BLaER1 (cell line): Measurements from ENCODE around the gene KRT35.

Experiments
- H3K27ac ChIP-seq: shearing (Covaris generic); formaldehyde crosslinking; 2 replicates; pipeline ENCODE4 v1.8.1; 2022
- H3K27me3 ChIP-seq: shearing (Covaris generic); formaldehyde crosslinking; 2 replicates; pipeline ENCODE4 v1.8.1; 2022
- H3K36me3 ChIP-seq: shearing (Covaris generic); formaldehyde crosslinking; 2 replicates; pipeline ENCODE4 v1.8.1; 2022
- H3K4me1 ChIP-seq: shearing (Covaris generic); formaldehyde crosslinking; 2 replicates; pipeline ENCODE4 v1.8.1; 2022
- H3K4me2 ChIP-seq: shearing (Covaris generic); formaldehyde crosslinking; 2 replicates; pipeline ENCODE4 v1.8.1; 2022
- H3K4me3 ChIP-seq: shearing (Covaris generic); formaldehyde crosslinking; 2 replicates; pipeline ENCODE4 v1.8.1; 2022
- H3K9ac ChIP-seq: shearing (Covaris generic); formaldehyde crosslinking; 2 replicates; pipeline ENCODE4 v1.8.1; 2022
- H3K9me3 ChIP-seq: shearing (Covaris generic); formaldehyde crosslinking; 2 replicates; pipeline ENCODE4 v1.8.1; 2022
- H4K20me1 ChIP-seq: shearing (Covaris generic); formaldehyde crosslinking; 2 replicates; pipeline ENCODE4 v1.8.1; 2022
- Cebpa-rat ChIP-seq: shearing (Covaris generic); IDR thresholded peaks from 2 replicates; pipeline ENCODE4 v1.8.1; 2022

The KRT35 gene

GRCh38 chr17:41511716-41512115, 30.8 kb upstream of the KRT35 start:
- no peaks in the 10 kb centered on the region for H3K27me3 ChIP-seq
- no peak overlapping the region for H3K9ac ChIP-seq
- H3K36me3 ChIP-seq: no peaks in the 10 kb centered on the region
- H3K4me1 ChIP-seq: no peaks in the 10 kb centered on the region
- no peak for TF ChIP-seq Cebpa-rat
- H3K4me2 ChIP-seq: no peak overlapping the region
- H3K27ac ChIP-seq: no peak overlapping the region
- no peaks in the 10 kb centered on the region for H4K20me1 ChIP-seq
- no peaks in the 10 kb centered on the region for H3K9me3 ChIP-seq
- no peak overlapping the region for H3K4me3 ChIP-seq

- no peaks in the 10 kb centered on the region for H4K20me1 ChIP-seq
- TF ChIP-seq Cebpa-rat: no peak
- H3K36me3 ChIP-seq: no peaks in the 10 kb centered on the region
- H3K4me3 ChIP-seq: no peak overlapping the region
- H3K4me1 ChIP-seq: no peaks in the 10 kb centered on the region
- no peak overlapping the region for H3K4me2 ChIP-seq
- H3K27ac ChIP-seq: no peak overlapping the region
- H3K27me3 ChIP-seq: no peaks in the 10 kb centered on the region
- H3K9me3 ChIP-seq: no peaks in the 10 kb centered on the region
- no peak overlapping the region for H3K9ac ChIP-seq
Measured at GRCh38 chr17:41511116-41511515, 30.2 kb upstream of the KRT35 start.

- Histone ChIP-seq H3K27me3 (no peaks in the 10 kb centered on the region), H4K20me1 (no peaks in the 10 kb centered on the region), H3K4me2 (no peak overlapping the region), H3K27ac (no peak overlapping the region), H3K4me1 (no peaks in the 10 kb centered on the region), H3K4me3 (no peak overlapping the region), H3K9ac (no peak overlapping the region), H3K36me3 (no peaks in the 10 kb centered on the region), H3K9me3 (no peaks in the 10 kb centered on the region)
- TF ChIP-seq Cebpa-rat: no peak
Measured at GRCh38 chr17:41510251-41511065, 29.5 kb upstream of the KRT35 start.

GRCh38 chr17:41507315-41507880, 26.4 kb upstream of the KRT35 start:
- H3K4me1 ChIP-seq: no peaks in the 10 kb centered on the region
- H4K20me1 ChIP-seq: no peaks in the 10 kb centered on the region
- no peaks in the 10 kb centered on the region for H3K36me3 ChIP-seq
- H3K27ac ChIP-seq: no peak overlapping the region
- H3K4me3 ChIP-seq: no peak overlapping the region
- no peaks in the 10 kb centered on the region for H3K27me3 ChIP-seq
- no peak for TF ChIP-seq Cebpa-rat
- no peaks in the 10 kb centered on the region for H3K9me3 ChIP-seq
- no peak overlapping the region for H3K4me2 ChIP-seq
- no peak overlapping the region for H3K9ac ChIP-seq

GRCh38 chr17:41505809-41506767, 25.1 kb upstream of the KRT35 start:
- Histone ChIP-seq H3K9ac (no peak overlapping the region), H3K27ac (no peak overlapping the region), H3K27me3 (no peaks in the 10 kb centered on the region), H3K4me3 (no peak overlapping the region), H3K4me1 (peaks cover 7% of the 10 kb centered on the region), H3K9me3 (no peaks in the 10 kb centered on the region), H3K36me3 (no peaks in the 10 kb centered on the region), H3K4me2 (no peak overlapping the region), H4K20me1 (no peaks in the 10 kb centered on the region)
- no peak for TF ChIP-seq Cebpa-rat

GRCh38 chr17:41505007-41505808, 24.3 kb upstream of the KRT35 start, which contains the start of gene KRT13:
Gene KRT13, minus strand, starts transcription at chr17:41505612. Its CDS starts 62 bp downstream, at chr17:41505550.
- Histone ChIP-seq H3K4me1 (peaks cover 7% of the 10 kb centered on the region), H3K27ac (no peak within 1 kb of the TSS), H3K4me2 (no peak within 1 kb of the TSS), H3K27me3 (no peaks in the 10 kb centered on the region), H3K36me3 (no peaks in the 10 kb centered on the region), H4K20me1 (no peaks in the 10 kb centered on the region), H3K9me3 (no peaks in the 10 kb centered on the region), H3K4me3 (no peak within 1 kb of the TSS), H3K9ac (no peak within 1 kb of the TSS)
- TF ChIP-seq Cebpa-rat: no peak

GRCh38 chr17:41504246-41504977, 23.5 kb upstream of the KRT35 start:
- Histone ChIP-seq H3K4me3 (no peak overlapping the region), H3K9me3 (no peaks in the 10 kb centered on the region), H3K27ac (no peak overlapping the region), H4K20me1 (no peaks in the 10 kb centered on the region), H3K27me3 (no peaks in the 10 kb centered on the region), H3K4me1 (peaks cover 7% of the 10 kb centered on the region), H3K9ac (no peak overlapping the region), H3K4me2 (no peak overlapping the region), H3K36me3 (no peaks in the 10 kb centered on the region)
- no peak for TF ChIP-seq Cebpa-rat

- no peak overlapping the region for H3K4me3 ChIP-seq
- no peak overlapping the region for H3K9ac ChIP-seq
- H3K4me2 ChIP-seq: no peak overlapping the region
- no peak overlapping the region for H3K27ac ChIP-seq
- no peaks in the 10 kb centered on the region for H3K36me3 ChIP-seq
- H4K20me1 ChIP-seq: no peaks in the 10 kb centered on the region
- TF ChIP-seq Cebpa-rat: no peak
- H3K4me1 ChIP-seq: peaks cover 7% of the 10 kb centered on the region
- no peaks in the 10 kb centered on the region for H3K27me3 ChIP-seq
- no peaks in the 10 kb centered on the region for H3K9me3 ChIP-seq
Measured at GRCh38 chr17:41503202-41503601, 22.3 kb upstream of the KRT35 start.
